Ammon's horn (tissue), 1 donor: ENCODE data around the gene HOXA3.

ENCODE experiments used
- DNase-seq: peaks from one replicate; pipeline ENCODE4 v3.0.0-alpha.2; 2016; ENCODE audit warnings: low spot score

The HOXA3 gene

DNA sequence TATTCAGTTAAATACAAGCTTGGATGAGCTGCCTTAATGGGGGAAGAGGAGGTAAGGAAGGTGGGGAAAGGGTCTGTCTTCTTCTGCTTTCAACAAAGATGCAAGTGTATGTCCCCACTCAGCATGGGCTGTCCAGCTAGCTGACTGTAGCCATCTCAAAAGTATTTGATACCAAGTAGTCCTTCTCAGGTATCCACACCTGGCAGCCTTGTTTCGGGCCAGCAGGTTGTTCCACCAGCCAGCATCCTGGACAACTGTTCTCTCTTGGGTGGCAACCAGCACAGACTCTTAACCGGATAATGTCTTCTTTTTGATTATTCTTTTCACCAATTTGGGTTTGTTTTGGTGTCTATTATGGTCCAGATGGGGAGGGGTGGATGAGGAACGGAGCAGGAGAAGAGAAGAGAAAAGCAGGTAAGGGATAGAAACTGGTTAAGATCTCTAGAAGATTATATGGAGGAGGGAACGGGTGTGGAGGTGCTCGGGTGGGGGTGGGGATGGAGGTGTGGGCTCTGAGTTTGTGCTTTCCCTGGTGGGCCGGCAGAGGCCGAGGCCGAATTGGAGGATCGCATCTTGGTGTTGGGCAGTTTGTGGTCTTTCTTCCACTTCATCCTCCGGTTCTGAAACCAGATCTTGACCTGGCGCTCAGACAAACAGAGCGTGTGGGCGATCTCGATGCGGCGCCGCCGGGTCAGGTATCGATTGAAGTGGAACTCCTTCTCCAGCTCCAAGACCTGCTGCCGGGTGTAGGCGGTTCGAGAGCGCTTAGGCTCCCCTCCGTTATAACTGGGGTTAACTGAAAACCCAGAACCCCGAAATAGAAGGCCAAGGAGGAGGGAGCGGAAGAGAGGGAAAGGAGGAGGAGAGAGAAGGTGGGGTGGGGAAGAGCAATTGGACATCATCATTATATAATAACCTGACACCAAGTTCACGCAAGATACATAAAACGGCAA is 23.3 kb downstream of the HOXA3 start:
- no peak for DNase-seq

DNA sequence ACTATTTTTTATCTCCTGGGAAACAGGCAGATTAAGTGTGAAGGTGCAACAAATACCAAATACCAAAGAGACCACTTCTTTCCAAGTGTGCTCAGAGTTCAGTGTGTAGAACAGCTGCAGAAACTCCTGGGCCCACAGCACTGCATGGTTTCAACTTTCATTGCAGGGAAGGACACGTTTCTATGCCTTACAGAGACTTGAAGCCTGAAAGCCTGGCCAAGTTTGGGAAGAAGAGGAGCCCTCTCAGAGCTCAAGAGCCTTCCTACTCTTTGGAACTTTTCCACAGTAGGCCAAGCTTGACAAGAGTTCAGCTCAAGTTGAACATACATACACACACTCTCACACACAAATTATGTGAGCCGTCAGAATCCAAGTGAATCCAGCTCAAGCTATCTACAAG is 24.3 kb downstream of the HOXA3 start:
- no peak for DNase-seq

DNA sequence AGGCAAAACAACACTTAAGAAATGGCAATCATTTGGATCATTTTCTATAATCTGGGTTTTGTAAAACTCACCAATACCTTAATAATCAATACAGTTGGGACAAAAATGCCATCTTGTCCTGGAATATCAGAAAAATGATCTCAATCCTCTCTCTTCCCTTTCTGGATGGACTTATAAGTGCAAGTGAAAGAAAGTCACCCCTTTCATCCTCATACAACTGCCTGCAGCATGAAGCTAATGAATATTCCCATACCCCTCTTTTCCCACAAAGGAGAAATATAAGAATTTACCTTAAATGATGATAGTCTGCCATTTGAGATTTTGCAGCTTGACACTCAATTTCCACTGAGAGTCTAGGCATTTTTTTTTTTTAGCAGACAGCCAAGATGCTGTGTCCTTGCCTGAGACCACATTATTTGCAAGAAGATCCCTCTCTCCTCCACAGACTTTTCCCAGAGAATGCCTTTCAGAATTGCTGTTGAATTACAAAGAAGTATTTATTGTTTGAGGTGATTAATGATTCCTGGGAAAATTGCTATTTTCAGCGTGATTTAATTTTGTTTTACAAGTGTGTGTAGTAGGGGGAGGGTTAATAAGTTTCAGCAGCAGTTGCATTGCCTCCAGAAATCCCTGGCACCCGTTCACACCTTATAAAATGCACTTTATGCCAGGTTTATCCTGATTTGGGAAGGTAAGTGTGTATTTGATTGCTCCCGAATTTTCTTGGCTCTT is 25.6 kb downstream of the HOXA3 start:
- no peak for DNase-seq

DNA sequence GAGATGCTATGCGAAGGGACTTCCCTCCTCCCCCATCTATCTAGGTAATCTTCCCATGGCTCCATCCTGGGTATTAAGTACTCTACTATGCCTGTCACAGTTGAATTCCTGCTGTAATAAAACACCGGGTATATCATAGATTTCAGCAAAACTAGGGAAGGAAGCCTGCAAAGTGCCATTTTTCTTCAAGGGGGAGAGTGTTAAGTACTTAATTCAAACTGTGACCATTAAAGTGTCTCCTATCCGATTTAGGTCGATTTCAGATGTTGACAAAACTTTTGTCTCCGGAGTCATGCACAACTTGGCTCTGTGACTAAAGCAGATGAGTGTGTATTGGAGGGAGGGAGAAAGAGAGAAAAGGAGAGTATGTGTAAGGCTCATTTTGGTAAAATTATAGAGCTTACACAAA is 26.4 kb downstream of the HOXA3 start:
- DNase-seq = no peak

DNA sequence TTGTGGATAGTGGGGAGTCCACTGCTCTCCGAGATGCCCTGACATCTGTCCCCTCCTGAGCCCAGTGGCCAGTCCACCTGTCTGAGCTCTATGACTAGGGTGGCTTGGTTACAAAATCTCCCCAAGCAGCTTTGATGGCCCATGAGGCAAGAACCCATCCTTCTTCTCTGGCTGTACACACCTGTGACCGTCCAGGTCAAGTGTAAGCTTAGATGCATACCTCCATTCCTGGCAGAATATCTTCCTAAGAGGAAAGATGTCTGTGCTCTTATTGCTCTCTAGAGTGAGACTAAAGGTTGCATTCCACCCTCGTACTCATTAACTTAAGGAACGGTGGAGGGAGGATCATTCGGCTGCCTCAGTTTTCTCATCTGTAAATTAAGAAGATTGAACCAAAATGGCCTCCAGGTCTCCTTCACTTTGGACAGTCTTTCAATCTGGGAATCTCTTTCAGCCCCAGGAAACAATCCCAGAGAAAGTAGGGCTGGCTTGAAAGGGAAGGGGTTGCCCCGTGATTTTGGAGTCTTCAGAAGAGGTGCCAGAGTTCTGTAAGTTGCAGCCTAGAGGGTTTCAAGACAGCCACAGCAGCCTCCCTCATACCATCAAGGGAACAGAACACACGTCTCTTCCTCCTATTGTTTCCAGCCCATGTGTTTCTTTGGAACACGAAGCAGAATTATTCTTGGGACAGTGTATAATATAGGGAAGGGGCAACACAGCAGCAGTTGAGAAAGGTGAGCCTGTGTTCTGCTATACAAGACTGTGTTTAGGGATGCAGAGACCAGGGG is 27.3 kb downstream of the HOXA3 start:
- no peak for DNase-seq

DNA sequence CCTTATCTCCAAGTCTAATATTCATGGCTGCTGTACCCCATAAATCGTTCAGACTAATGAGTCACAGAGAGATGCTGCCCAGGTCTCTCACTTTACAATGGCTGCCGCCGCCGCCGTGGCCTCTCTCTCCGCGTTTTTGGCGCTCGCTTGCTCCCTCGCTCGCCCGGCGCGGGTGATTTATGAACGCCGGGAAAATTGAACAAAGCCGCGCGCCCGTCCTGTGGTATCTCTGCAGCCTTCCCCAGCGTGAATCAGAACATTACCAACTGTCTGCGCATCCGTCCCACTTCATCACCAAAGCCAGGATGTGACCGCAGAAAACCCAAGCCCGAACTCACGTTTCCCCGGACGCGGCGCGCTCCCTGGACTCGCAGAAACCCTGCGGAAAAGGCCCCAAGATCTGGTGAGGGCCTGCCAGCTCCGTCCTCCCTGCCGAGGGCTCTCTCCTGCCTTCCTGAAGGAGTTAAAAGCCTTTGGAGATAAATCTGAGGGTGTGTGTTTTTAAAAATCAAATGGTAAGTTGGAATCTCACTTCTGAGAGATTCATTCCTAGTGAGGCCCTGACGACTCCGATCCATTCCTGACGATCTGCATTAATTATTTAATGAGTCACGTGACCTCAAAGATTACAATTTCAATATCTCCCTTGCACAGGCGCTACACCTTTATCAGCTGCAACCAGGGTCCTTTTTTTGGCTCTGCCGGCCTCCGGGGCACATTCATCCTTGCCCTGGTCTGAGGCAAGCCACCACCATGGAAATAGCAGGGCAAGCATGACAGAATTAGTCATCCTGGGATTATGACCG is 28.1 kb downstream of the HOXA3 start:
- no peak for DNase-seq

DNA sequence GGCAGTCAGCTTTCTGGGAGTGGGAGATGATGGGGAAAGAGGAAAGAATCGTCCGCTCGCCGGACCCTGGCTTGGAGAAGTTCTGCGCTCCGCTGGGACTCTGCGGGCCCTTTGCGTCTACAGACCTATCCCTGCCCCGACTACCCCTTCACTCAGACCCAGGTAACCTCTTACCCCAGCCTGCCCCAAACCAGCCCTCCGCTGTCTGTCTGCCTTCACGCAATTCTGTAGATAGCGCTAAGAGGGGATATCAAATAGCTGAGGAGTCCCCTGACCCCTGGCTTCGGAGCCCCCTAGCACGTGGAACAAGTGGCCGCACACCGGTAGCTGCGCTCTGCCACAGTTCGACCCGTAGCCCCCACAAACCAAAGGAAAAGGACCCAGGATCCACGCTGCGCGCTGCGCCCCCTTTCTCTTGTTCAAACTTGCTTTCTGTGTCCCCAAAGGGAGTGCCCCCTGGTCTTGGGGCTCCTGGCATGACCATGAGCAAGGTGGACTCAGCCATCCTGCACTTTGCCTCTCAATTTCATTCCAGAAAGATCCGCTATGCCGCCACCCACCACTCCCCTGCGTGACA is 28.8 kb downstream of the HOXA3 start:
- no peak for DNase-seq

DNA sequence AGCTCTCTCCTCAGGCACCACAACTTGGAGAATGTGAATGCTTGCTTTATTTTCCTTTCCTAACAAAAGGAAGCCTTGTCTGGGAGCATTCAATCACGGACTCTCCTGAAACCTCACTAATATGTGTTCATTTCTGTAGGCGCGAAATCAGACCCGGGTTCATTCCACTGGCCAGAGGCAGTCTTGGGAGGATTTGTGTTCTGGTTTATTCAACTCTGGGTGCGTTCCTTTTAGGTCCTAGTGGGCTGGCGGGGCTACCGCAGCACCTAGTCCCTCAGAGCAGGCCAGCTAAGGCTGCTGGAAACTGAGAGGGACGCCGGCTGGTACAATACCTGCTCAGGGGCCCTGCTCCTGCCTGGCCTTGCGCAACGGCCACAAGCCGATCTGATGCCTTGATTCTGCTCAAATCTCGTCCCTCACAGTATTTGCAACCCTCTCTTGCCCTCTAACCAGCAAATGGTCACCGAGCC is 29.3 kb downstream of the HOXA3 start:
- no peak for DNase-seq

DNA sequence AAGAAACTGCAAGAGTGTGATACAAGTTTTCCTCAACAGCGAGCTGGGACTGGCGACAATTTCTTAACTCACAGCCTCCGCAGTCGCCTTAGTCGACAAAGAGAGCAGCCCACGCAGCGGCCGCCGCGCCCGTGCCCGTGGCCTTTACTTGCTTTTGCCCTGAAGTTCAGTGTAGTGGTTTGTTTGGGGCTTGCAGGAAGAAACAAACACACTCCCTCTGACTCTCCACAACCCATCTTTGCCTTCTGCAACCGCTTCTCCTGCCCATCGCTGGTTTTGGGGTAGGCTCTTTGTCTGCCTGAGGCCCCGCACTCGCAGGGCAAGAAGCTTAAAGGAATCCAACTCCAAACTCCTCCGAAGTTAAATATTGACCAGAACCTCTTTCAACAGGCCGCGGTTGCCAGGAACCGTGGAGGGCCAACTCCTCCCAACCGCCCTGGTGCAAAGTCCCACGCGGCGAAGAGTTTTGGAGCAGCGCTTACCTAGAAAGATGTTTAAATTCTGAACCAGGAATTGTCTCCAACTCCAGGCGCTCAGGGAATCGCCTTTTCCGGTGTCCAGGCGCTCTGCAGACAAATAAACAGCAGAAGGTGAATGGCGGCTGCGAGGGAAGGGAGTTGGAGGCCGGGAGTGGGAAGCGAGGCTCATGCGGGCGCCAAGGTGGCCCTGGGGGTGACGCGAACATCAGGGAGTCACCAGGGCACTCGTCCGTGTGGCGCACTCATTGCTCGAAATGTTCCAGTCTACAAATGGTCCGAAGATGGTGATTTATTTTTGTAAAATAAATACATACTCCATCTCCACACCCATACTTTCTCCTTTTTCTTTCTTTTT is 30.1 kb downstream of the HOXA3 start:
- no peak for DNase-seq

DNA sequence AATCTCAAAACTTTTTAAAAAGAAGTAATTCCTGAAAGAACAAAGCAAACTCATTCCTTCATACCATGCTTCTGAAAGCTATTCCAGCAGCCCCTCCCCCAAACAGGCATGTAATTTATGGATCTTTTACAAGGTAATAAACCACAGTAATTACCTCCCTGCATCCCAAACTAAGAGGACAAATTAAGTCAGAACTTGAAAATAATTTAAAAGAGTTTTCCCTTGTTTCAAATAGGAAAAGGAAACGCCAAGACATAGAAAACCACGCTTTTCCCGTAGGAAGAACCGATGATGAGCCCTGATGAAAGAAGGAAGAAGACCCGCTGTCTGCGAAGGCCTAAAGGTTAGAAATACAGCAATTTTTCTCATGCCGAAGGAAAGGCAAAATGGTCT is 30.7 kb downstream of the HOXA3 start:
- DNase-seq = no peak

DNA sequence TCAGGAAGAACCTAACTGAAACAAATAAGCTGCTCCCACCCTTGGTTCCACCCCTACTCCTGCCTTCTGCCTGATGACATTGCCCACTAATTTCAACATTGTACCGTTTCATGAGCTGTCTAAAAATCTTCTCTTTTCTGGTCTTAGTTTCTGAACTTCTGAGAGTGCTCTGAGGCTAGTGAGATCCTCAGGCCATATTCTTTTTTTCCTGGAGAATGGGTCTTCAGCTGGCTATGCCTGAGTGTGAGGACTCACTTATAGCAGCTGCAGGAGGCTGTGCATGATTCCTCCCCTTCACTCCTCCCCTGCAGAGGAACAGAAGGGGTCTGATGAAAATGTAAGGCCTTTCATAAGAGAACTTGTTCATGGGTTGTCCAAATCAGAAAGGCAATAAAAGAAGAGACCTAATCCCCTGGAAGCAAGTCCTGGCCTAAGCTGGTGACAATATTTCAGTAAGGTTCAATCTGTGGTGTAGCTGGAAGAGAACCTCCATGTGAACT is 32.9 kb downstream of the HOXA3 start:
- DNase-seq = no peak

DNA sequence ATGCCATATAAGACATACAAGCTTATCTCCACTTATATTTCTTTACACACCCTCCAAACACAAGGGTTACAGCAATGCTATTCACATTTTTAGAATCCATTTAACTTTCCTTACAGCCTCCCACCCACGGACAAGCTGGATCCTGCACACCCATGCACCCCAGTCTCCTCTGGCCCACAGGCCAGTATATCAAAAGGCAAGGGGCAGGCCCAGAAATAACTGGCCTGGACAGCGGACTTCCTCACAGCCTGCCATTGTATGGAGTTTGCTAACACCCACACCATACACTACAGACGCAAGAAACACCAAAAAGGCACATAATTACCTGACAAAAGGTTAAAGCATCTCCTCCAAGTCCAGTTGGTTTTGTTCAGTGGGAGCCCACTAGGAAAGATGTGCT is 33.8 kb downstream of the HOXA3 start:
- DNase-seq = no peak

DNA sequence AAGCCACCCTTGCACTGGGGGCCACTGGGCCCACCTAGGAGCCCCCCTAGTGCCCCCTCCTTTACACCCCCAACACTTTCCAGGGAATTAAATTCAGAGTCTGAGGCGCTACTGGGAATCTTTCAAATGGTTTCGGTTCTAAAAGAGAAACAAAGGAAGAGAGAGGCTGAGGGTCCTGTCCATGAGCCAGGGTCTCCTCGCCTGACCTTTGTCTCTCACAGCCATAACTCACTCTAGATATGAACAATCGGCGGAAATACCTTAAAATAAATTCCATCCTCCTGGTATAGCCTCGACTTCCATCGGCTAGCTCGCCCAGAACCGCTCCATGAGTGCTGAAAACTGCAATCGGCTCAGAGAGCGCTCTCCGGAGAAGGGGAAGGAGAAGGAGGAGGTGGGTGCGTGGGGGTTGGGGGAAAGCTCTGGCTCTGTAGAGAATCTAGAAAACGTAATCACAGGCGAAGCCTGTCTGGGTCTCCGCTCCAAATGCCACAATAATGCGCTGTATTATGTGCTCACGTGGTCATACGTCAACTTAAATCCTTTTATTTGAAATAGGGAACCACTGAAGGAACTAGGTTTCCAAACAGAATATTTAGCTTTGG is 34.4 kb downstream of the HOXA3 start:
- DNase-seq = no peak

DNA sequence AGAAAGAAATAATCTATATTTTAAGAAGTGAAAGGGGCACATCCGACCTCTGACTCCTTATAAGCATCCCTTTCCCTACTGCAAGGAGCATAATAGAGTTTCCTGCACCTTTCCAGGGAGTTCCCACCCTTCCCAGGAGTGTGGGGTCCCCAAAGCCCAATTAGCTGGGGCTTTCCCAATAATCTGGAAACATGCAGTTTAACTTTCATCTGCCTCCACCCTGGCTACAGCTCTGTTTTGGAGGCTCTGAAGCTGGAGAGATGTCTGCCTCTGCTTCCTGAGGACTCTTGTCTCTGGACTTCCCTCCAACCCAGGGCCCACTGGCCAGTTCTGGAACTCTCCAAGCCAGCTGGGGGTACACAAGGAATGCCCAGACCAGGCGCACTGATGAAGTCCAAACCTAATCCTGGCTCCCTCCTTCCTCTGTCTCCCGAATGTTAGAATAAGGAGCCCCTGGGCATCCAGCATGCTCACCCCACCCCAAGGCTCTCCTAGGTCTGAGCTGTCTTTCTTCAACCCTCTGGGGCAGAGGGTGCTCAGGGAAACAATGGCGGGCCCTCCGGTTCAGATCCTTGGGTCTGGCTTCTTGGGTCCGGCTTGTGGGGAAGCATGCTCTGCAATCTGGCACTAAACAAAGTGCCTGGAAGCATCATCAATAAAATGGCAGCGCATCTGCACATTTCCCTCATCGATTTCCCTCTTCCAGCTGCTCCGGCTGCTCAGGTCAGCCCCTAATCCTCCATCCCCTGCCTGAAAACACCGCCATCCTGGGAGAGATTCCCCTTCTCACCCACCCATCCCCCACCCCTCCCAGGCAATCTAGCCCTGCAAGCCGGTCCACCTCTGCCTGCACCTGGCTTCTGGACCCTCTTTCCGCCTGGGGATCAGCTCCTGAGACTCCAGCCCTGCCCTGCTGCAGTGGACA is 35.2 kb downstream of the HOXA3 start:
- DNase-seq = no peak

DNA sequence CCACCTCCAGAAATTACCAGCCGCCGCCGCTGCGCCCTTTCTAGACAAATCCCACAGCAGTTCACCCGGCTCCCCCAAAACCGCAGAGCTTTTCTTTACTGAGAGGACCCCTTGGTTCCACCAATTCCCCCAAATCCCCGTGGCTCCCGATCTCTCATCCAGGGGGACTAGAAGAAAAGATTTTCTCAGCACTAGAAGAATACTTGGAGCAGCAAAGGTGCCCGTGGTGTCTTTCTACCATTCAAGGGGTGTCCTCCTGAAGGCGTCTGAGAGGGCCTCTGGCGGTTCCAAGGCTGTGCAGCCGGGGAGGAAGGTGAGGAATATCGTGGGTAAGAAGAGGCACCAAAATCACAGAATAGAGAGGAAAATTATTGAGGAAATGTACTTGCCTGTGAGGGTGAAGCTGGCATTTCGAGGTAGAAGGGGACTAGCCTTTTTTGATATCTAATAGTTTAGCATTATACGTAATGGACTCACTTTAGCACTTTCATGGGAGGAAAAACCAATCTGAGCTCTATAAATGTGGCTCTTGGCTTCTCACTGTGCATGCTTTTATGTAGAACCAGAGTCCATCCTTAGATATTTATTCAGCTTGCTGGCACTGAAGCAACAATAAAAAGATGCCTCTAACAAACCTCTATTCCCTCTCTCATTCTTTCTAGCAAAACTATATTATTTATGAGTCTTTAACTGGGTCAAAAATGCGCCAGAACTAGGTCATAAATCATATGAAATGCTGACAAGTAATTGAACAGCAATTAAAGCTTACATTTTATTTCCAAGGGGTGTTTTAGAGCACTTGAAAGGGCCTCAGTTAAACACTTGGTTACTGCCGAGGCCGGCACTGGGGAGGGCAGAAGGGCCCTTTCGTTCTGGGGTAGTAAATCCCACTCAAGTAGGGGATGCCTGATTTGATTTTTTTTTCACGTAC is 36.1 kb downstream of the HOXA3 start:
- no peak for DNase-seq

DNA sequence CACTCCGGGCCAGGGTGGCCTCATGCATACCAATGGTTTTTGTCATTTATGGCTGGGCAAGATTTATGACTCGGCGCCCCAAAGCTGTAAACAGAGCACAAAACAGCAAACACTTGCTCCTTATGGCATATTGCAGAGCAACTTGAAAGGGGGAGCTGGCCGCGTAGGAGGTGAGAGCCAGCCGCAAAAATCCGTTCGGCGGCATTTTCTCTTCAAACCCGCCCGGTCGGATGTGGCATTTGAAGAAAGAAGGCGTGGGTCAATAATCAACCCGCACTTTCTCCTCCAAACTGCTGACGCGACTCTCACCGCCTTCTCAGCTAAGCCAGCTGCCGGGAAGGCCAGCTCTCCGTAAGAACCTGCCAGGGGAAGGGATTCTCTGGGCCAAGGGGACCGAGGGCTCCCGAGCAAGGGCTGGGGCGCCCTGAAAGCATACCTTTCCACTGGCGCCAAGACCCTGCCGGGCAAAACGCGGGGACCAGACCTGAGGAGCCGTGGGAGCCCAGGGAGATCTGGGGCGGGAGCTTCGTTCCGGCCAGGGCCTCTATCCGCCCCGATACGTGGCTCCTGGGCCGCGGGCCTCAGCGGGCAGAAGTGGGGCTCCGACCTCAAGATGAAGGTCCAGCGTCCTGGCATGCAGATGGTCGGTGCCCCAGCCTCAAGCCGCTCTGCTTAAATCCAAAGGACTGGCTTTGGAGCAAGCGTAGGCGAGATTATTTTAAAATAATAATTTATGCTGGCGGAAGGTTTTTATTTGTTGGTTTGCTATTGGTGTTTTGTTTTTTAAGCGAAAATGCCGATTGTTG is 37.0 kb downstream of the HOXA3 start:
- DNase-seq = no peak

DNA sequence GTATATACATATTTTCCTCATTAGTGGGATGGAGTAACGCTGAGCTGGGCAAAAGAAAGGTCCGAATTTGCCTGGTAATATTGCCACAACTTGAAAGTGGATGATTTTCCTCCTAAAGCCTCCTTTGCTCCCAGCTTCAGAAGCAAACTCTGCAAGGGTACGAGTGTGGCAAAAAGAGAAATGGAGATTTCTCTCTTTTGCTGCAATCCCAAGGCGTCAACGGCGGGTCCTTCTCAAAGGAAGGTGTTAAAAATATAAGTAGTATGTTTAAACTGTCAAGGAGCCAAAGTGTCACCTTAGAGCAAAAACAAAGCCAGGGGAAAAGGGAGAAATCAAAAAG is 37.5 kb downstream of the HOXA3 start:
- no peak for DNase-seq
